Dedifferentiated amniotic fluid mesenchymal stem cell (primary cell): ENCODE results near the gene PPP1R3F.

Experiments used
- DNase-seq: peaks from one replicate; pipeline ENCODE4 v3.0.0-alpha.2; 2016; ENCODE audit errors: extremely low spot score

PPP1R3F gene

GRCh38 chrX:49269767-49270248 is at the start of gene PPP1R3F:
TSS of gene PPP1R3F (plus strand) at chrX:49269793. CDS start at chrX:49269870, 77 bp downstream.
- no peak for DNase-seq

- no peak for DNase-seq
Measured at GRCh38 chrX:49220100-49220499, 49.5 kb upstream of the PPP1R3F start.

- DNase-seq, result no peak
Measured at GRCh38 chrX:49221868-49222267, 47.7 kb upstream of the PPP1R3F start.

- no peak for DNase-seq
Measured at GRCh38 chrX:49225858-49226257, 43.7 kb upstream of the PPP1R3F start.

- no peak for DNase-seq
Measured at GRCh38 chrX:49226946-49227345, 42.6 kb upstream of the PPP1R3F start.

GRCh38 chrX:49227726-49228125 is 41.9 kb upstream of the PPP1R3F start:
- DNase-seq, result no peak

- DNase-seq, result no peak
Measured at GRCh38 chrX:49228185-49228584, 41.4 kb upstream of the PPP1R3F start.

GRCh38 chrX:49230500-49231232 is 38.9 kb upstream of the PPP1R3F start:
- no peak for DNase-seq

- DNase-seq, result no peak
Measured at GRCh38 chrX:49231333-49232000, 38.1 kb upstream of the PPP1R3F start.

GRCh38 chrX:49232525-49232924 is 37.1 kb upstream of the PPP1R3F start:
- DNase-seq, result no peak

GRCh38 chrX:49233176-49233575 is 36.4 kb upstream of the PPP1R3F start, which contains the start of gene CACNA1F:
TSS of gene CACNA1F (minus strand) at chrX:49233340. CDS start at chrX:49233309, 31 bp downstream.
- DNase-seq, result no peak

GRCh38 chrX:49233887-49234555 is 35.6 kb upstream of the PPP1R3F start:
- no peak for DNase-seq

- no peak for DNase-seq
Measured at GRCh38 chrX:49237060-49237459, 32.5 kb upstream of the PPP1R3F start.

GRCh38 chrX:49238735-49239134 is 30.9 kb upstream of the PPP1R3F start:
- DNase-seq, result no peak

GRCh38 chrX:49242545-49243066 is 27.0 kb upstream of the PPP1R3F start:
- DNase-seq, result no peak

- no peak for DNase-seq
Measured at GRCh38 chrX:49243166-49243565, 26.4 kb upstream of the PPP1R3F start.

- no peak for DNase-seq
Measured at GRCh38 chrX:49244207-49244606, 25.4 kb upstream of the PPP1R3F start.

- no peak for DNase-seq
Measured at GRCh38 chrX:49246541-49246940, 23.1 kb upstream of the PPP1R3F start.

- DNase-seq, result no peak
Measured at GRCh38 chrX:49247346-49247745, 22.2 kb upstream of the PPP1R3F start.

GRCh38 chrX:49247916-49248811 is 21.4 kb upstream of the PPP1R3F start:
- no peak for DNase-seq

- no peak for DNase-seq
Measured at GRCh38 chrX:49249071-49249470, 20.5 kb upstream of the PPP1R3F start.
